IPS DF 4.7 (cell line): ENCODE measurements around the gene CEBPB.
"Not testable (repeated sequence)": the region's sequence is repeated elsewhere in the genome, so short reads cannot be mapped to it uniquely, and the experiment has no call there.

ENCODE experiments used
- DNase-seq: peaks from one replicate; pipeline ENCODE4 v3.0.0-alpha.2; 2013; ENCODE audit warnings: low spot score; ENCODE audit errors: extremely low read depth

CEBPB gene

DNA sequence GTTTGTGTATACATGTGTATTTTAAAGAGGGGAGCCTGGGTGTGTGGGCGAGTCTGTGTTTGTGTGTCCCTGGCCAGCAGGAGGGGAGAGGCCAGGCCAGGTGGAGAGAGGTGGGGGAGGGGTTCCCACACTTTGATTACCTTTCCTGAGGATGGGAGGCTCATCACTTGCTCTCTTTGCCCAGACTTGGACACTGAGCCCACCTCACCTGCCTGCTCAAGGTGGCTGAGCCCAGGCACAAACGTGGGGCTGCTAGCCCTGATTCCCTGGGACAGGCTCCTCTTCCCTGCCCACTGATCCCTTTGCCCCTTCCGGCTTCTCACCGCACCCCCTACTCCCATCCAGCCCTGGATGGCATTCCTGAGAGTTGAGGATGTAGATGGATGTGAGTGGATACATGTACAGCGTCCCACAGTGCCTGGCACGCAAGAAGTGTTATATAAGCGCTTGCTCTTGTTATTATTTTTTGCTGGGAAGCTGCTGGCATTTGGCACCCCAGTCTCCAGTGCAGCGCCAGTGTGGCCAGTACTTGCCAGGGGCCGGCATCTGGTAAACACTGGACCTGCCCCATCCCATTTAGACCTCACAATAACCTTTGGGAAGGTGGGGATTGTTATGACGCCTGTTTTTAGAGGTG is 2.7 kb downstream of the CEBPB start:
- no peak for DNase-seq

GRCh38 chr20:50193836-50194421 is 3.3 kb downstream of the CEBPB start:
- DNase-seq: no peak

- DNase-seq: no peak
These were observed 3.8 kb downstream of the CEBPB start for GRCh38 chr20:50194422-50194830.

DNA sequence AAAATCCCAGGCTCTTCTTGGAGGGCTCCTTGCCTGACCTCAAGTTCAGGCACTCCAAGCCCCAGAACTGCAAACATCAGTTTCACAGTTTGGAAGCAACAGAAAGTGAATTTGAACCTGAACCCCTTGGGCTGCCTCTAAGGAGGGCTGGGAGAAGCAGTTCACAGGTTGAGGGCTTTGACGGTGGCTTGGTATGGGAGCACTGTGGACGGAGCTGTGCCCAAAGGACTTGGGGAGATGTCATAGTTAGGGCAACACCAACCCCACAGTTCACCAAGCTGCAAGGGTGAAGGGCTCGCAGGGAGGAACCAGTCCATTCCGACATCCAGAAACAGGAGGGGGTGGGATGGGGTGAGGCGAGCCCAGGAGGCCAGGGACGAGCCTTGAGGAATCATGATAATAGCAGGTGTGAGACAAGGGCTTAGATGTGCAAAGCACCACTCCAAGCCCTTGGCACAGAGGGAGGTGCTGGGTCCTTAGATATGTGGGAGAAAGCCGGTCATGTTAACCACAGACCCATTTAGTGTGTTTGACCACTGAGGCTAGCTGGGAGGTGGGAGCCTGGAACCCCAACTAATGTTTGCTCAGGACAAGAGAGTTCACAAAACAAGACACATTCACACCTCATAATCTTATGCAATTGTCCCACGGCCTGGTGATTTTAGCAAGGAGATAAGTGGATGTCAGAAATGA is 4.3 kb downstream of the CEBPB start:
- no peak for DNase-seq

- no peak for DNase-seq
These were observed 5.0 kb downstream of the CEBPB start for GRCh38 chr20:50195524-50196120.

GRCh38 chr20:50196248-50196647 is 5.6 kb downstream of the CEBPB start:
- no peak for DNase-seq

GRCh38 chr20:50196896-50197295 is 6.3 kb downstream of the CEBPB start:
- no peak for DNase-seq

- DNase-seq: no peak
These were observed 7.0 kb downstream of the CEBPB start for GRCh38 chr20:50197463-50198179.

DNA sequence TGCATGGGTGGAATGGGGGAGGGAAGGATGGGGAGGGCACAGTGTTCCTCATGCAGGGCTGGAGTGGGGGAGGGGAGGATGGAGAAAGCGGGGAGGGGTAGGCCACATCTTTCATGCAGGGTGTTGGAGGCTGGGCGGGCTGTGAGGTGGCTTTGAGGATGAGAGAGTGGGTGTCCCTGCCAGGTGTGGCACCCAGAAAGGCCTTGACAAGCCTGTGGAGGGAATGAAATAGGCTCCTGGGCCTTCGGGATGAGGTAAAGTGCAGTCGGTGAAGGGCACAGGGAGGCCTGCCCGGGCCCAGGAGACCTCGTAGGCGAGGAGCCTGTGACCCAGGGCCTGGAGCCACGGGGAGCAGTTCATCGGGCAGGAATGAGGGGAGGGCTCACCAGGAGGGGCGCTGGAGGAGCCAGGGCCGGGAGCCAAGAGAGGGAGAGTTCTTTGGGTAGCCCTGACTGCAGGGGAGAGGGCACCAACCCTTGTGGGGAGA is 7.6 kb downstream of the CEBPB start:
- no peak for DNase-seq

GRCh38 chr20:50198716-50199115 is 8.1 kb downstream of the CEBPB start:
- DNase-seq: no peak

DNA sequence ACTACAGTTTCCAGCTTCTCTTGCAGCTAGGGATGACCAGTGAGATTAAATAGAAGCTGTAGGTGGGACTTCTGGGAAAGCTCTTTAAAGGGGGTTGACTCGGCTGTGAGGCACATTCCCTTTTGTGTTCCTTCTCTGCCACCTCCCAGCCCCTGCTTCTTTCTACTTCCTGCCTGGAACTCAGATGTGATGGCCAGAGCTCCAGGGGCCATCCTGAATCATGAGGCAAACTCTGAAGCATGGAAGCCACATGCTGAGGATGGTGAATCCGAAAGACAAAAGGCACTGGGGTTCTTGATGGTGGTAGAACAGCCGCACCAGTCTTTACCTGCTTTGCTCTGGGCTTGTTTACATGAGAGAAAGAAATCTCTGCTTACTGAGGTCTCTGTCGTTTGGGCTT is 9.1 kb downstream of the CEBPB start:
- DNase-seq: no peak

DNA sequence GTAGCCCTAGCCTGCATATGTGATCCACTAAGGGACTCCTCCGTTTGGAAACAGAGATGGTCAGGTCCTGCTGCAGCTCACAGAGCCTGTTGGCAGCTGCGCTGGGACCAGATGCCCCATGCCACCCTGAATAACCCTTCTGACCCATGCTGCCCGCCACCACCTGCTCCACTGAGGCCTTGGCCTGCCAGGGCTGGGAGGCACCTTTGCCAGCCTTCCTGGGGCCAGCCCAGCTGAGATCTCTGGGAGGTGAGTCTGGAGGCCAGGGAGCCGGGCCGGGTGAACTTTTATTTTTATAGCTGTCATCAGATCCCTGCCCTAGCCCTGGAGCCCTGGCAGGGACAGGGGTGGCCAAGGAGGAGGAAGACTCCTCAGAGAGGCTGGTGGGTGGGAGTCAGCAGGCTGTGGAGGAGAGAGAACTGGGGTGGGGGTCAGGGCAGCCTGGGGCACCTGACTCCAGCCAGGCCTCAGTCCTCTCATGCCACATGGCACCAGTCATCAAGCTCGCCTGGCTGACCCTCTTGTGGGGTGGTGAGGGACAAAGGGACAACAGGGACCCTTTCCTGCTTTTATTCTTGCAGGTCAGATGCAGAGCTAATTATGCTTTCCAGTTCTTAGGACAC is 10.0 kb downstream of the CEBPB start:
- no peak for DNase-seq

GRCh38 chr20:50201710-50202109 is 11.1 kb downstream of the CEBPB start:
- DNase-seq: not testable (repeated sequence)

DNA sequence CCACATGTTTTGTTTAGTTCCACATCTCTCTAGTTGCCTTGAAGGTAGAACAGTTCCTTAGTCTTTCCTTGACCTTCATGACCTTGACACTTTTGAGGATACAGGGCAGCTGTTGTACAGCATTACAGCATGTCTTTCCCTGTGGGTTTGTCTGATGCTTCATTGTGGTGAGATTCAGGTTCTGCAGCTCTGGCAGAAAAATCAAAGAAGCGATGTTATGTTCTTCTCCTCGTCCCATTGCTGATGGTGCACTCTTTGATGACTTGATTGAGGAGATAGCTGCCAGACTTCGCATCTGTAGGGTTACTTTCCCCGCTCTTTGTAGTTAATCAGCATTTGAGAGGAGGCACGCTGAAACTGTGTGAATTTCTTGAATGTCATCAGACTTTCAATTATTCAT is 12.0 kb downstream of the CEBPB start:
- DNase-seq: no peak

DNA sequence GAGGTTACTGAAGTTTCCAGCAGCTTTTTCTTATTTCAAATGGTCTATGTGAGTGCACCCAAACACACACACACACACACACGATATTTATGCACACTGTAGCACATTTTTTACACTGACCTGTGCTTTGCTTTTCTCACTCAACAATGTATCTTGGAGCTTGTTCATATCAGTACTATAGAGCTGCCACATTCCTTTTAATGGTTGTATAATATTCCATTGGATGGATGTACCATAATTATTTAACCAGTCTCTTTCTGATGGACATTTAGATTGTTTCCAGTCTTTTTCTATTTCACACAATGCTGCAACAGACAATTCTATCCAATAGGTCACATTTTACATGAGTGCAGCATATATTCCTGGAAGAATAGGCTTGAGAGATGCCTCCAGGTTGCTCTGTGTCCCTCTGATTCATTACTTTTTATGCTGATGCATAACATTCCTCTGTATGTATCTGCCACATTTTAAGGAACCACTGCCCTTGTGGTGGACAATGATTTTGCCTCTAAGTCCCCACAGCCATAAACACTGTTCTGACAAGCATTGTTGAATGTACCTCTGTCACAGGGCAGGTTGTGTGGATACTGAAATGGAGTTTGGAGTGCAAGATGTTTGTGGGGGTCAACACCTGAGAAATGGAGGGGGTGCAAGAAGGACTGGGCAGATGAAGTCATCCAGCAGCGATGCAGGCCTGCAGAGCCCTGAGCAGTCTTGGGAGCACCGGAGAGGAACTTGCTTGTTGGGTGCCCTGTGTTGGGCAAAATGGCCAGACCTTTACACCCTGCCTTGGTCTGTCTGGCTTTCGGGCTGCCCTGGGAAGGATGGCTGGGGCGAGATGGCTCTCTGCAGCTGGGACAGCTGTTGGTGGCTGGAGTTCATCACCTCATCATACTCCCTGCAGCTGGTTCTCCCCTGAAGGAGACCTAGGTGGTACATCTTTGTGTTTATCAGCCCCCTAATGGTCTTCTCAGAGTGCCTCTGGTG is 13.6 kb downstream of the CEBPB start:
- DNase-seq: no peak

DNA sequence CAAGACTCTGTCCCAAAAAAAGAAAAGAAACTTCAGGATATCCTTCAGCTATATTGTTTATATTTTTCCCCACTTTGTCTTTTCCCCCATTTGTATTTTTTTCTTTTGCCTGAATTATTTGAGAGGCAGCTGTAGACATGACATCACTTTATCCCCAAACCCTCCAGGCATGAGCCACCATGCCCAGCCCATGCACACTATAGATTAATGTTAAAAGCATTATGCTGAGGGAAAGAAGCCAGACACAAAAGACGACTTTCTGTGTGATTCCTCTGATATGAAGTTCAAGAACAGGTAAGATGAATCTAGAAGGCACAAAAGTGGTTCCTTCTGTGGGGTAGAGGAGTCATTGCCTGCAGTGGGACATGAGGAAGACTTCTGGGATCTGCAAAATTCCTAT is 16.4 kb downstream of the CEBPB start:
- no peak for DNase-seq

GRCh38 chr20:50208085-50208491 is 17.5 kb downstream of the CEBPB start:
- no peak for DNase-seq

- not testable (repeated sequence) for DNase-seq
These were observed 18.2 kb downstream of the CEBPB start for GRCh38 chr20:50208815-50209214.

DNA sequence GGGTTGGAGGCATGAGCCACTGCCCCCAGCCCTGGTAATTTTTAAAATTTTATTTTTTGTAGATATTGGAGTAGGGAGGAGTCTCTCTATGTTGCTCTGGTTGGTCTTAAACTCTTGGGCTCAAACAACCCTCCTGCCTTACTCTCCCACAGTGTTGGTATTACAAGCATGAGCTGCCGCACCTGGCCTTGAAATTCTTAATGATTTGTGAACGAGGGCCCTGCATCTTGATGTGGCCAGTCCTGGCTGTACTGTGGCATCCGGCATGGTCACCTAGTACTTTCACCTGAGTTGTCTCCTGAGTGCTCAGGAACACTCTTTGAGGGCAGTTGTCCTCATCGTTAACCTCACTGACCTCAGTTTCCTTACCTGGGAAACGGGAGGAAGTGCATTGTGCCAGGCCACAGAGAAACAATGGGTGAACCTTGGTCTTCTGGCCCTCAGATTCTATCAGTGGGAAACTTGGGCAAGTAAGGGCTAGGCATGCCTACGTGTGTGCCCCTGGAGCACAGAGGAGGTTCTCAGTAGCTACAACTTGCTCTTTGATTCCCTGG is 19.5 kb downstream of the CEBPB start:
- DNase-seq: no peak

DNA sequence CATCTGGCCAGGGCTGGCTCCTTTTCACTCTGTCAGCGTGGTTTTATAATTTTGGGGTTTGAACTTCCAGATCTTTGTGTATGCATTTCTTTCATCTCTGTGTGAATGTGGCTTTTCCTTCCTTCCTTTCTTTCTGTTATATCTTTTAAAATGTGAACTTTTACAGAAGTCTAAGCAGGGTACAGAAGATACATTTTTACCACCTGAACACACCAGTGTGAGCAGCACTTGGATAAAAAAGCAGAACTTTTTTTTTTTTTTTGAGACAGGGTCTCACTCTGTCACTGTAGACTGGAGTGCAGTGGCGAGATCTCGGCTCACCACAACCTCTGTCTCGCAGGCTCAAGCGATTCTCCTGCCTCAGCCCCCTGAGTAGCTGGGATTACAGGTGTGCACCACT is 20.5 kb downstream of the CEBPB start:
- no peak for DNase-seq
